IMR-90 (cell line): Measurements from ENCODE around the gene LENEP. TPM values are rescaled to one million over a fixed set of nuclear protein-coding genes. Genes with fewer than 3 reads are reported as not detected.

Experiments
- ATAC-seq: fragments of 200-7000 bp; cut with Tn5 transposase; 2 replicates; pipeline ENCODE4 v1.9.1; 2020; ENCODE audit warnings: low read depth, mild to moderate bottlenecking, moderate library complexity
- BruUV-seq: library from RNA; stranded (reverse); fragments of 400-500 nt; replicated peaks from 2 replicates; lab custom pipeline; 2021; lab: Mats Ljungman, UMichigan
- CTCF ChIA-PET: fragments of 300-600 bp; formaldehyde crosslinking; extraction: SDS; loops from one replicate; lab custom pipeline; 2021; ENCODE audit warnings: antibody characterized with exemption; lab: Yijun Ruan, JAX
- POLR2A ChIA-PET: fragments of 300-600 bp; sonication (Branson Sonifier 250); formaldehyde crosslinking; loops from one replicate; lab custom pipeline; 2022; ENCODE audit warnings: antibody characterized with exemption; ENCODE audit not compliant: unreplicated experiment; lab: Charles Lee
- DNase-seq: peaks from one replicate; pipeline ENCODE4 v3.0.0; 2013
- H2AFZ ChIP-seq: replicated peaks from 2 replicates; pipeline ENCODE3; 2013; ENCODE audit warnings: low read length, mild to moderate bottlenecking; ENCODE audit not compliant: poor library complexity
- H2AK5ac ChIP-seq: 2 replicates; pipeline ENCODE4 v1.6.1; 2013; ENCODE audit warnings: low read depth, low read length, inconsistent platforms
- H2AK9ac ChIP-seq: replicated peaks from 2 replicates; pipeline ENCODE3; 2013; ENCODE audit warnings: mild to moderate bottlenecking, low read depth, low read length, moderate library complexity; ENCODE audit not compliant: poor library complexity
- H2BK120ac ChIP-seq: 2 replicates; pipeline ENCODE4 v1.6.1; 2013; ENCODE audit warnings: low read depth, low read length, inconsistent platforms
- H2BK15ac ChIP-seq: 3 replicates; pipeline ENCODE4 v1.6.1; 2013; ENCODE audit warnings: low read depth, low read length, inconsistent platforms
- H2BK20ac ChIP-seq: 2 replicates; pipeline ENCODE4 v1.6.1; 2013; ENCODE audit warnings: low read depth, mild to moderate bottlenecking, inconsistent platforms, low read length, moderate library complexity
- H2BK5ac ChIP-seq: 2 replicates; pipeline ENCODE4 v1.6.1; 2013; ENCODE audit warnings: mild to moderate bottlenecking, low read depth, low read length, inconsistent platforms; ENCODE audit not compliant: poor library complexity, severe bottlenecking
- H3K14ac ChIP-seq: replicated peaks from 2 replicates; pipeline ENCODE4 v1.6.1; 2013; ENCODE audit warnings: low read depth, low read length, inconsistent platforms
- H3K18ac ChIP-seq: 2 replicates; pipeline ENCODE4 v1.6.1; 2013; ENCODE audit warnings: low read depth, low read length, control low read depth
- H3K23ac ChIP-seq: 2 replicates; pipeline ENCODE4 v1.6.1; 2013; ENCODE audit warnings: low read depth, low read length, inconsistent platforms
- H3K27ac ChIP-seq: 2 replicates; pipeline ENCODE4 v1.5.1; 2013; ENCODE audit warnings: mild to moderate bottlenecking, control low read depth, low read length; ENCODE audit not compliant: insufficient read depth
- H3K27me3 ChIP-seq: 2 replicates; pipeline ENCODE4 v1.6.1; 2013; ENCODE audit warnings: low read length; ENCODE audit not compliant: control insufficient read depth, insufficient read depth
- H3K36me3 ChIP-seq: 2 replicates; pipeline ENCODE4 v1.6.1; 2013; ENCODE audit warnings: low read length, mixed read lengths; ENCODE audit not compliant: control insufficient read depth, insufficient read depth
- H3K4ac ChIP-seq: 2 replicates; pipeline ENCODE4 v1.6.1; 2013; ENCODE audit warnings: low read depth, low read length, inconsistent platforms
- H3K4me1 ChIP-seq: 2 replicates; pipeline ENCODE4 v1.6.1; 2013; ENCODE audit warnings: low read length, mixed read lengths; ENCODE audit not compliant: control insufficient read depth, insufficient read depth
- H3K4me2 ChIP-seq: 2 replicates; pipeline ENCODE4 v1.6.1; 2013; ENCODE audit warnings: low read depth, mild to moderate bottlenecking, control low read depth, low read length, moderate library complexity
- H3K4me3 ChIP-seq: 2 replicates; pipeline ENCODE4 v1.5.1; 2013; ENCODE audit warnings: low read depth, mild to moderate bottlenecking, control low read depth, low read length, moderate library complexity; ENCODE audit not compliant: insufficient read depth
- H3K56ac ChIP-seq: 2 replicates; pipeline ENCODE4 v1.6.1; 2013; ENCODE audit warnings: low read length, inconsistent platforms; ENCODE audit not compliant: insufficient read depth; ENCODE audit errors: extremely low read depth
- H3K79me1 ChIP-seq, 2 experiments: 2 replicates each; pipeline ENCODE4 v1.6.1; 2013; ENCODE audit warnings: low read length in 2 of 2, inconsistent platforms in 1 of 2, low read depth in 1 of 2
- H3K9ac ChIP-seq: 2 replicates; pipeline ENCODE4 v1.6.1; 2013; ENCODE audit warnings: low read depth, low read length, control low read depth
- H3K9me1 ChIP-seq: 2 replicates; pipeline ENCODE4 v1.6.1; 2013; ENCODE audit warnings: low read length, inconsistent platforms; ENCODE audit not compliant: insufficient read depth
- H3K9me3 ChIP-seq: 2 replicates; pipeline ENCODE4 v1.6.1; 2013; ENCODE audit warnings: low read length; ENCODE audit not compliant: control insufficient read depth, insufficient read depth
- H4K20me1 ChIP-seq: 2 replicates; pipeline ENCODE4 v1.6.1; 2013; ENCODE audit warnings: low read length, inconsistent platforms; ENCODE audit not compliant: insufficient read depth
- H4K5ac ChIP-seq: 2 replicates; pipeline ENCODE4 v1.6.1; 2013; ENCODE audit warnings: mild to moderate bottlenecking, low read depth, low read length, control low read depth
- H4K8ac ChIP-seq, 2 experiments: 2 replicates each; pipeline ENCODE4 v1.6.1; 2013; ENCODE audit warnings: low read depth in 2 of 2, low read length in 2 of 2, control low read depth in 1 of 2, inconsistent platforms in 1 of 2
- H4K91ac ChIP-seq: 2 replicates; pipeline ENCODE4 v1.6.1; 2013; ENCODE audit warnings: low read depth, low read length, inconsistent platforms; ENCODE audit not compliant: insufficient read depth
- CHD1 ChIP-seq: IDR thresholded peaks from 2 replicates; pipeline ENCODE4 v1.6.1; 2012; ENCODE audit warnings: low read depth, low read length, improper control_type of control experiment
- CTCF ChIP-seq: conservative IDR thresholded peaks from 2 replicates; pipeline ENCODE4 v1.5.1; 2012; ENCODE audit warnings: mild to moderate bottlenecking, low read depth, low read length, improper control_type of control experiment
- ELK1 ChIP-seq: fragments of 150-350 bp; IDR thresholded peaks from 2 replicates; pipeline ENCODE4 v1.6.1; 2016; ENCODE audit warnings: low read depth, mild to moderate bottlenecking, low read length, moderate library complexity, borderline replicate concordance
- FOS ChIP-seq: fragments of 150-350 bp; IDR thresholded peaks from 2 replicates; pipeline ENCODE4 v1.6.1; 2016; ENCODE audit warnings: low read depth, low read length
- MAZ ChIP-seq: IDR thresholded peaks from 2 replicates; pipeline ENCODE4 v1.6.1; 2012; ENCODE audit warnings: low read depth, mild to moderate bottlenecking, low read length, improper control_type of control experiment, moderate library complexity, borderline replicate concordance
- NFE2L2 ChIP-seq: fragments of 150-350 bp; IDR thresholded peaks from 2 replicates; pipeline ENCODE4 v1.6.1; 2016; ENCODE audit warnings: low read depth, mild to moderate bottlenecking, low read length
- RAD21 ChIP-seq: IDR thresholded peaks from 2 replicates; pipeline ENCODE4 v1.6.1; 2012; ENCODE audit warnings: low read length, improper control_type of control experiment
- RCOR1 ChIP-seq: IDR thresholded peaks from 2 replicates; pipeline ENCODE4 v1.6.1; 2012; ENCODE audit warnings: mild to moderate bottlenecking, low read length, improper control_type of control experiment; ENCODE audit not compliant: insufficient replicate concordance
- RFX5 ChIP-seq: IDR thresholded peaks from 2 replicates; pipeline ENCODE4 v1.8.0; 2012; ENCODE audit warnings: low read depth, mild to moderate bottlenecking, low read length, moderate library complexity
- SMC3 ChIP-seq: fragments of 150-350 bp; IDR thresholded peaks from 2 replicates; pipeline ENCODE4 v1.6.1; 2016; ENCODE audit warnings: low read depth, mild to moderate bottlenecking, antibody characterized with exemption, low read length, moderate library complexity
- WGBS, 2 experiments: methylation state at CpG; one replicate each; pipeline versions ENCODE4 v1.1.5 to v1.1.7; 2013; ENCODE audit warnings: missing lambda C conversion rate in 2 of 2; ENCODE audit not compliant: insufficient read length in 1 of 2; ENCODE audit errors: extremely low coverage in 2 of 2; 5-methylcytosine and 5-hydroxymethylcytosine counted together
- dilution Hi-C: fragments of 300-500 bp; cut with HindIII; formaldehyde crosslinking; loops from one replicate; pipeline ENCODE4 v1.14.3; 2018; ENCODE audit warnings: low sequenced_read_pairs; ENCODE audit not compliant: unreplicated experiment
- in situ Hi-C: fragments of 300-500 bp; cut with MboI; formaldehyde crosslinking; loops from 3 replicates; pipeline ENCODE4 v1.14.3; 2019; ENCODE audit warnings: low sequenced_read_pairs, inconsistent platforms, mixed read lengths
- intact Hi-C: fragments of 100-400 bp; cut with micrococcal nuclease; formaldehyde crosslinking; loops from 2 replicates; pipeline ENCODE4 v1.10.0; 2022
- polyA plus RNA-seq, 3 experiments: library from polyadenylated mRNA; depleted of rRNA; stranded (reverse); fragments of >200 nt; gene quantifications; 2 replicates each; pipeline ENCODE4 v1.2.3, GENCODE V29; 2012; ENCODE audit warnings: low replicate concordance in 1 of 3
- total RNA-seq: library from RNA; depleted of rRNA; stranded (reverse); fragments of >200 nt; gene quantifications from 2 replicates; pipeline ENCODE4 v1.2.3, GENCODE V29; 2012

Gene LENEP
- total and polyA plus RNA-seq, 2 of the 4 experiments (the other 2 are of a cell fraction) = not detected

- no peak overlapping the region for H3K18ac ChIP-seq
- no peak overlapping the region for H2AK5ac ChIP-seq
- ChIA-PET CTCF (no interaction called here), POLR2A (no interaction called here)
- no peak overlapping the region for H3K23ac ChIP-seq
- BruUV-seq = no TSS peak
- in situ Hi-C loops = no loop called here
- DNase-seq = no peak
- H2BK120ac ChIP-seq = no peak overlapping the region
- no peak overlapping the region for H2AFZ ChIP-seq
- H2AK9ac ChIP-seq = no peak overlapping the region
- intact Hi-C loops = no loop called here
- no peak overlapping the region for H4K8ac ChIP-seq
- H4K20me1 ChIP-seq = peaks cover 12% of the 10 kb centered on the region; the same call in 1 of the 2 replicates
- WGBS, 2 experiments = 90% methylated on average over 5 of the region's 17 CpGs; no CpG with 5 or more reads in 1 of the 2 experiments
- H4K5ac ChIP-seq = no peak overlapping the region
- H3K36me3 ChIP-seq = peaks cover 28% of the 10 kb centered on the region
- H3K4me1 ChIP-seq = peaks cover 3% of the 10 kb centered on the region
- no peak overlapping the region for H3K56ac ChIP-seq
- H3K27ac ChIP-seq = no peak overlapping the region
- dilution Hi-C loops = no loop called here
- H3K79me1 ChIP-seq = peaks cover 26 to 63% of the 10 kb centered on the region in 2 experiments
- no peak overlapping the region for H4K91ac ChIP-seq
- H3K9me1 ChIP-seq = peaks cover 10% of the 10 kb centered on the region
- H3K14ac ChIP-seq = no peak overlapping the region
- no peak for TF ChIP-seq ELK1
- TF ChIP-seq RAD21 = no peak
- no peak for TF ChIP-seq CHD1
- TF ChIP-seq RFX5 = no peak
- TF ChIP-seq CTCF = no peak
- TF ChIP-seq SMC3 = no peak
- TF ChIP-seq FOS = no peak
- TF ChIP-seq RCOR1 = no peak
- no peak for TF ChIP-seq NFE2L2
- no peak for TF ChIP-seq MAZ
- no peak overlapping the region for H3K9ac ChIP-seq
- H3K4me2 ChIP-seq = no peak overlapping the region
- no peak overlapping the region for H3K4ac ChIP-seq
- H2BK20ac ChIP-seq = no peak overlapping the region
- no peaks in the 10 kb centered on the region for H3K9me3 ChIP-seq
- no peak overlapping the region for H2BK5ac ChIP-seq
- no peak overlapping the region for H3K4me3 ChIP-seq
- ATAC-seq = no peak
- no peaks in the 10 kb centered on the region for H3K27me3 ChIP-seq
- no peak overlapping the region for H2BK15ac ChIP-seq
Measured at GRCh38 chr1:154988058-154988954, 5.1 kb upstream of the LENEP start.
